Heart left ventricle (tissue), 13 donors: ENCODE data around the gene RIOK3.

ENCODE experiments used
- CTCF ChIP-seq, 12 donors: fragments of 200-600 bp; sonication (generic) in 4 of 12; IDR thresholded peaks; one replicate each; pipeline versions ENCODE4 v1.5.0 to v1.8.0; 2018 to 2022; ENCODE audit warnings: antibody characterized with exemption in 12 of 12, mild to moderate bottlenecking in 5 of 12
- POLR2A ChIP-seq, 2 donors: fragments of 450-650 bp; IDR thresholded peaks; one replicate each; pipeline ENCODE4 v1.6.1; 2017; ENCODE audit warnings: antibody characterized with exemption in 2 of 2, mild to moderate bottlenecking in 2 of 2, moderate library complexity in 2 of 2
- donor health status: ischemic (EF 13 %, LVEDD 7.1; RV severe dilation, severe dysfunction).
- donor health status: DM: no; HTN: yes; CAD: no.
- donor health status: DM: no; HTN: no; CAD: no.
- donor health status: ischemic (EF 25% LVEDD 6.9; RV normal size, moderate dysfunction).
- donor health status: ischemic (EF 25% LVEDD 5.7; RV mildly dilated, moderate dysfunction).
- donor health status: ischemic (EF 35%, LVEDD 5.7; RV mildly dilated, moderate dysfunction).
- donor health status: nonischemic (EF 11% LVEDD 7.7; RV severe dilation, severe dysfunction).
- donor health status: DM: yes; HTN: yes; CAD: no.
- donor health status: PGD.
- donor health status: ischemic (EF 29% LVEDD 5.4; RV normal size, mild dysfunction).
- donor health status: nonischemic (EF 23%, LVEDD 6.1; RV moderate dilation, normal function).

- no peak for TF ChIP-seq CTCF (IDR thresholded peaks at IDR 0.05)
- TF ChIP-seq POLR2A (IDR thresholded peaks at IDR 0.05), result no peak
Observed at GRCh38 chr18:23479829-23480505, 26.9 kb downstream of the RIOK3 start.
